ENCODE results near the gene ABHD13. TPM values are rescaled to one million over a fixed set of nuclear protein-coding genes. Genes with fewer than 3 reads are reported as not detected.

The ABHD13 gene
- total RNA-seq, 4 donors from 2014 or later, result 11.6 to 23.8 (median 16.6) TPM

DNA sequence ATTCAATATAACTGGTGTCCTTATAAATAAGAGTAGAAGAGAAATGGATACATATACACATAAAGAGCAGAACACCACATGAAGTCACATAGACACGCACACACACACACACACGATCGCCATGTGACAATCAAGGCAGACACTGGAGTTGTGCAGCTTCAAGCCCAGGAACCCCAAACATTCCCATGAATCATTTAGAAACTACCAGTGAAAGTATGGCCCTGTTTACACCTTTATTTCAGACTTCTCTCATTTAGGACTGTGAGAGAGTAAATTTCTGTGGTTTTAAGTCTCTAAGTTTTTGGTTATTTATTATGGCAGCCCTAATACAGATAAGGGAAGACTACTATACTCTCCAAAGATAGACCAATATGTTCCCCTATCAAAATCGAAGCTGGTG lies 31.0 kb downstream of the ABHD13 start:
- no peak for ATAC-seq
- H3K9me3 ChIP-seq, result peaks cover 0 to 12% (median 0%) of the 10 kb centered on the region in 3 donors
- H3K27ac ChIP-seq, result no peak overlapping the region
- H3K27me3 ChIP-seq, result no peaks in the 10 kb centered on the region
- H3K4me3 ChIP-seq, result no peak overlapping the region
- TF ChIP-seq POLR2AphosphoS5 (IDR thresholded peaks at IDR 0.05) (no peak), POLR2A (IDR thresholded peaks at IDR 0.05) (no peak), EP300 (IDR thresholded peaks at IDR 0.05) (no peak)
- TF ChIP-seq, protein P1, sequence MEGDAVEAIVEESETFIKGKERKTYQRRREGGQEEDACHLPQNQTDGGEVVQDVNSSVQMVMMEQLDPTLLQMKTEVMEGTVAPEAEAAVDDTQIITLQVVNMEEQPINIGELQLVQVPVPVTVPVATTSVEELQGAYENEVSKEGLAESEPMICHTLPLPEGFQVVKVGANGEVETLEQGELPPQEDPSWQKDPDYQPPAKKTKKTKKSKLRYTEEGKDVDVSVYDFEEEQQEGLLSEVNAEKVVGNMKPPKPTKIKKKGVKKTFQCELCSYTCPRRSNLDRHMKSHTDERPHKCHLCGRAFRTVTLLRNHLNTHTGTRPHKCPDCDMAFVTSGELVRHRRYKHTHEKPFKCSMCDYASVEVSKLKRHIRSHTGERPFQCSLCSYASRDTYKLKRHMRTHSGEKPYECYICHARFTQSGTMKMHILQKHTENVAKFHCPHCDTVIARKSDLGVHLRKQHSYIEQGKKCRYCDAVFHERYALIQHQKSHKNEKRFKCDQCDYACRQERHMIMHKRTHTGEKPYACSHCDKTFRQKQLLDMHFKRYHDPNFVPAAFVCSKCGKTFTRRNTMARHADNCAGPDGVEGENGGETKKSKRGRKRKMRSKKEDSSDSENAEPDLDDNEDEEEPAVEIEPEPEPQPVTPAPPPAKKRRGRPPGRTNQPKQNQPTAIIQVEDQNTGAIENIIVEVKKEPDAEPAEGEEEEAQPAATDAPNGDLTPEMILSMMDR (IDR thresholded peaks at IDR 0.05), result no peak
- no peaks in the 10 kb centered on the region for H3K36me3 ChIP-seq
- WGBS, 2 donors (ENCODE audit: low coverage in 1 of 2), result 62 to 75% methylated on average over 4 of the region's 4 CpGs
- H3K4me1 ChIP-seq, result no peaks in the 10 kb centered on the region

DNA sequence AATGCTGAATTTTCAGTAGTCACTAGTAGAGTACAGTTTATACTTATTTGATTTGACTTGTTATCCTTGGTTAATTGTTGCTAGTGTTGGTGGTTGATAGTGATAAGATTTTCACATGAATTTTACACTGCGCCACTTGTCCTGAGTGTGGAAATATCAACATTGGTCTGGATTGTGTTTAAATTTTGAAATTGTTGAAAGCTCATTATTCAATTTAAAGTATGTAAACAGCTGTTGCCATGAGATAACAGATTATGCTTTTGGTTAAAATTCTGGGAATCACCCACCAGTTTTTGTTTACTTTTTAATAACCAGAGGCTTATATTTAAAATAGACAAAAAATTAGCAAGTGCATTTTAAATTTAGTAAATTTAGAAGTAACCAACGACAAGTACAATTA lies 39.1 kb downstream of the ABHD13 start:
- ATAC-seq, result no peak
- peaks cover 0 to 1% (median 0%) of the 10 kb centered on the region in 3 donors for H3K9me3 ChIP-seq
- H3K27me3 ChIP-seq, result no peaks in the 10 kb centered on the region
- WGBS, 2 donors (ENCODE audit: low coverage in 1 of 2), result 11 to 32% methylated on average over 2 of the region's 2 CpGs
- no peak overlapping the region for H3K27ac ChIP-seq
- H3K4me3 ChIP-seq, result no peak overlapping the region
- peaks cover 0 to 4% of the 10 kb centered on the region in 2 donors for H3K36me3 ChIP-seq
- TF ChIP-seq, protein P1 (IDR thresholded peaks at IDR 0.05), result no peak
- no peak for TF ChIP-seq EP300 (IDR thresholded peaks at IDR 0.05)
- TF ChIP-seq POLR2AphosphoS5 (IDR thresholded peaks at IDR 0.05), result no peak
- no peak for TF ChIP-seq POLR2A (IDR thresholded peaks at IDR 0.05)
- H3K4me1 ChIP-seq, result peaks cover 0 to 11% (median 0%) of the 10 kb centered on the region in 3 donors

DNA sequence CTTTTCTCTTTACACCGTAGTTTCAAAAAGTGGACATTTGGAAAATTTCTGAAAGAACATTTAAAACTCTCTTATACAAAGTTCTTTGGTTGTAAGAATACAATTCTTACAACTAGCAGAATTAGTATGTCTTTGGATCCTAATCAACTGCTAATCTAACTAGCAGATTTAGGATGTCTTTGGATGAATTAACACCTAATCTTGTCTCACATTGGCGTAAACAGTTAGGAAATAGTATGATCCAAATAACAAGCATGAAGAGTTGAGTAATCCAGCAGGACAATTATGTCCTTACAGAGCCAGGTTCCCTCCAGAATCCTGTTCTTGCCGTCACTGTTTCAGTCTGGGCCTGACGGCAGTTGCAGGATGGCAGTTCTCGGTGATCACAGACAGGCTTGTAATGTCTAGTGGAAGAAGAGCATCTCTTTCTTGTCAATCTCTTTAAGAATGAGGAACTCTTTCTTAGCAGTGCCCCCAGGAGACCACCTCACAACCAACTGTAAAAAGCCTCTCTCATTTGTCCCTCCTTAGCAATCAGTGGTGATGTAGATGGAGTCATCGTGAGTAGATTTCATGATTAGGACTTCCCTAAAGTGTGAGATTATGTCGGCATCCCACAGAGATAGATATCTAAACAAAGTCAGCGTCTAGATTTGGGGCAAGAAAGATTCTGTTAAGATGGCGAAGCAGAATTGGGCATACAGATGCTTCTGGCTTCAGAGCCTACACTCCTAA lies 45.6 kb downstream of the ABHD13 start:
- TF ChIP-seq POLR2AphosphoS5 (IDR thresholded peaks at IDR 0.05), result no peak
- TF ChIP-seq EP300 (IDR thresholded peaks at IDR 0.05), result no peak
- TF ChIP-seq POLR2A (IDR thresholded peaks at IDR 0.05), result no peak
- TF ChIP-seq, protein P1 (IDR thresholded peaks at IDR 0.05), result no peak
- Histone ChIP-seq H3K27ac (no peak overlapping the region), H3K4me1 (peaks cover 0 to 2% (median 0%) of the 10 kb centered on the region in 3 donors), H3K4me3 (no peak overlapping the region), H3K27me3 (no peaks in the 10 kb centered on the region), H3K36me3 (peaks cover 0 to 4% of the 10 kb centered on the region in 2 donors), H3K9me3 (no peaks in the 10 kb centered on the region)
- 86 to 94% methylated on average over 7 to 9 of the region's 9 CpGs for WGBS, 2 donors (ENCODE audit: low coverage in 1 of 2)
- no peak for ATAC-seq

DNA sequence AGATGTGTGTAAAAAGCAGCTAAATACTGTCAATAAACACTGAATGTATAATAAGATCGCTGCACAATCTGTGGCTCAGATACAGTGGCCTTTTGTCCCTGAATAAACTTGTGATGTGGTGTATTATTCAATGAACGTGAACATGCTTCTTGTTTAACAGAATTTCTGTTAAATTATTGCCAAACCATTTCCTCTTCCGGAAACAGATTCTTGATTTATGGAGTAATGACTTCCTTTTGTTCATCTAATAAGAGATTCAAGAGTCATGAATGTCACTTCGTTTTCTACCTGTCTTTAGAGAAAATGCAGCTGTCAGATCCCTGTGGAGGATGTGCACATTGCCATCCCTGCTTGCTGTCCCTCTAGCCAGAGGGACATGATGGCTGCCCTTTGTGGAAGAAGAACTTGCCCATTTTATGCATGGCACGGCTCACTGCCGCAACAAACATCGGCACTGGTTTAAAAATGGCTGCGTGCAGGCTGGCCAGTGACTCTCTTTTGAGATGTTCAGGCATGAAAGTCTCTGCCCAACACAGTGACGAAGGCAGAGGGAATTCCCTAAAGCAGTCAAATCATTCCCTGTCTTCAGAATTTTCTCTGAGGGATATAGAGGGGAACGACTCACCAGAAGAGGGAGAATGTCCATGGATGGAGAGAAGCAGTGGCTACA lies 48.3 kb downstream of the ABHD13 start:
- no peaks in the 10 kb centered on the region for H3K27me3 ChIP-seq
- no peaks in the 10 kb centered on the region for H3K36me3 ChIP-seq
- no peak overlapping the region for H3K4me3 ChIP-seq
- TF ChIP-seq POLR2A (IDR thresholded peaks at IDR 0.05) (no peak), EP300 (IDR thresholded peaks at IDR 0.05) (no peak), POLR2AphosphoS5 (IDR thresholded peaks at IDR 0.05) (no peak)
- TF ChIP-seq, protein P1 (IDR thresholded peaks at IDR 0.05), result no peak
- ATAC-seq, result no peak
- peaks cover 0 to 25% (median 7%) of the 10 kb centered on the region in 3 donors for H3K4me1 ChIP-seq
- 45 to 62% methylated on average over 5 to 9 of the region's 10 CpGs for WGBS, 2 donors (ENCODE audit: low coverage in 1 of 2)
- no peak overlapping the region for H3K27ac ChIP-seq
- H3K9me3 ChIP-seq, result no peaks in the 10 kb centered on the region

All from gastroesophageal sphincter (tissue), 4 donors.